ENCODE results near the gene PTK7.

- TF ChIP-seq, protein P1, sequence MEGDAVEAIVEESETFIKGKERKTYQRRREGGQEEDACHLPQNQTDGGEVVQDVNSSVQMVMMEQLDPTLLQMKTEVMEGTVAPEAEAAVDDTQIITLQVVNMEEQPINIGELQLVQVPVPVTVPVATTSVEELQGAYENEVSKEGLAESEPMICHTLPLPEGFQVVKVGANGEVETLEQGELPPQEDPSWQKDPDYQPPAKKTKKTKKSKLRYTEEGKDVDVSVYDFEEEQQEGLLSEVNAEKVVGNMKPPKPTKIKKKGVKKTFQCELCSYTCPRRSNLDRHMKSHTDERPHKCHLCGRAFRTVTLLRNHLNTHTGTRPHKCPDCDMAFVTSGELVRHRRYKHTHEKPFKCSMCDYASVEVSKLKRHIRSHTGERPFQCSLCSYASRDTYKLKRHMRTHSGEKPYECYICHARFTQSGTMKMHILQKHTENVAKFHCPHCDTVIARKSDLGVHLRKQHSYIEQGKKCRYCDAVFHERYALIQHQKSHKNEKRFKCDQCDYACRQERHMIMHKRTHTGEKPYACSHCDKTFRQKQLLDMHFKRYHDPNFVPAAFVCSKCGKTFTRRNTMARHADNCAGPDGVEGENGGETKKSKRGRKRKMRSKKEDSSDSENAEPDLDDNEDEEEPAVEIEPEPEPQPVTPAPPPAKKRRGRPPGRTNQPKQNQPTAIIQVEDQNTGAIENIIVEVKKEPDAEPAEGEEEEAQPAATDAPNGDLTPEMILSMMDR (IDR thresholded peaks at IDR 0.05; ENCODE audit: extremely low read depth in 1 of 2, insufficient read depth in 1 of 2, low read depth in 1 of 2, low read length in 2 of 2): peak; percentile 48 to 49
- TF ChIP-seq POLR2A (IDR thresholded peaks at IDR 0.05; ENCODE audit: low read depth, low read length): no peak
Observed at GRCh38 chr6:43070028-43070632, 6.0 kb upstream of the PTK7 start.
